ENCODE measurements around the gene SSX5.
"Not testable (repeated sequence)": the region's sequence is repeated elsewhere in the genome, so short reads cannot be mapped to it uniquely, and the experiment has no call there.

The SSX5 gene

DNA sequence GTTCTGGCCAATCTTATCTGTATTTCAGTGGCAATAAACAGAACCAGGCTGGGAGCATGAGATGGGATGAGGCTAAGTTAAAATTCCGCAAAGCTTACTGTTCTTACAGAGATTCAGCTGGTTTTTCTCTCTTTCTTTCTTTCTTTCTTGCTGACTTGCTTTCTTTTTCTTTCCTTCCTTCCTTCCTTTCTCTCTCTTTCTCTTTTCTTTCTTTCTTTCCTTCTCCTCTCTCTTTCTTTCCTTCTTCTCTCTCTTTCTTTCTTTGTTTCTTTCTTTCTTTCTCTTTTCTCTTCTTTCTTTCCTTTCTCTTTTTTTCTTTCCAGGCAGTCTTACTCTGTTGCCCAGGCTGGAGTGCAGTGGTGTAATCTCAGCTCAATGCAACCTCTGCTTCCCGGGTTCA lies 41.8 kb downstream of the SSX5 start:
- no peak for DNase-seq (ENCODE audit: extremely low read depth, low read depth)
- TF ChIP-seq, protein P1, sequence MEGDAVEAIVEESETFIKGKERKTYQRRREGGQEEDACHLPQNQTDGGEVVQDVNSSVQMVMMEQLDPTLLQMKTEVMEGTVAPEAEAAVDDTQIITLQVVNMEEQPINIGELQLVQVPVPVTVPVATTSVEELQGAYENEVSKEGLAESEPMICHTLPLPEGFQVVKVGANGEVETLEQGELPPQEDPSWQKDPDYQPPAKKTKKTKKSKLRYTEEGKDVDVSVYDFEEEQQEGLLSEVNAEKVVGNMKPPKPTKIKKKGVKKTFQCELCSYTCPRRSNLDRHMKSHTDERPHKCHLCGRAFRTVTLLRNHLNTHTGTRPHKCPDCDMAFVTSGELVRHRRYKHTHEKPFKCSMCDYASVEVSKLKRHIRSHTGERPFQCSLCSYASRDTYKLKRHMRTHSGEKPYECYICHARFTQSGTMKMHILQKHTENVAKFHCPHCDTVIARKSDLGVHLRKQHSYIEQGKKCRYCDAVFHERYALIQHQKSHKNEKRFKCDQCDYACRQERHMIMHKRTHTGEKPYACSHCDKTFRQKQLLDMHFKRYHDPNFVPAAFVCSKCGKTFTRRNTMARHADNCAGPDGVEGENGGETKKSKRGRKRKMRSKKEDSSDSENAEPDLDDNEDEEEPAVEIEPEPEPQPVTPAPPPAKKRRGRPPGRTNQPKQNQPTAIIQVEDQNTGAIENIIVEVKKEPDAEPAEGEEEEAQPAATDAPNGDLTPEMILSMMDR (IDR thresholded peaks at IDR 0.05; ENCODE audit: low read depth, low read length, missing control alignments): no peak
- no peak overlapping the region for H3K4me3 ChIP-seq (replicated peaks; ENCODE audit: low read depth, low read length)

DNA sequence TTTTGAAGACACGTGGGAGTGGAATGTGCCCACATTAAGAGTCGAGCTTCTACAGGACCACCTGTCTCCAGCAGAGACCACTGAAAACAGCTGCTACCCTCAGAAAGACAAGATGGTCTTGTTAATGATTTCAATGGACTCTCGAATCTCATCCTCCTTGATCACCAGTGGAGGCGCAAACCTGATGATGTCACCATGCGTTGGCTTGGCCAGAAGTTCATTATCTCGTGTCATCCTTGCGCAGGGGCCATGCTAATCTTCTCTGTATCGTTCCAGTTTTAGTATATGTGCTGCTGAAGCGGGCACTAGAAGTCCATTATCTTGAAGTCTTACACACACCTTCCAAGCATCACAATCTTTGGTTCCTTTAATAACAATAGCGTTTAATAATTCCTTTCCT lies 42.8 kb downstream of the SSX5 start:
- TF ChIP-seq, protein P1 (IDR thresholded peaks at IDR 0.05; ENCODE audit: low read depth, low read length, missing control alignments): no peak
- H3K4me3 ChIP-seq (replicated peaks; ENCODE audit: low read depth, low read length): no peak overlapping the region
- no peak for DNase-seq (ENCODE audit: extremely low read depth, low read depth)

DNA sequence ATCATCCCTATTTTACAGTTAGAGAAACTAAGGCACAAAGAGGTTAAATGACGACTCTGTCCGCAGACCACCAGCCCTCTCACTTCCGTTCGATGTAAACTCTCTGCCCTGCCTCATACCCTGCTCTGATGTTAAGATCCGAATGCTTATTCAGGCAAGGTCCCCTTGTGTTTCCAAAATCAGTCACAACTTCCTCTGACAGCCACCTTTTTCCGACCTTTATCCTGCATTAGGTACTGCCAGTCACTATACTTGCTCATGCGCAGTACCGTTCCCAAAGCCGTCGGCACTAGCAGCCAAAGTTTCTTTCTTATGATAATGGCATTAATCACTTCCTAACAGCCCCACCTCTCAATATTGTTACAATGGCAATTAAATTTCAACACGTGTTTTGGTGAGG lies 53.9 kb downstream of the SSX5 start:
- not testable (repeated sequence) for H3K4me3 ChIP-seq (replicated peaks; ENCODE audit: low read depth, low read length); DNase-seq (ENCODE audit: extremely low read depth, low read depth)

DNA sequence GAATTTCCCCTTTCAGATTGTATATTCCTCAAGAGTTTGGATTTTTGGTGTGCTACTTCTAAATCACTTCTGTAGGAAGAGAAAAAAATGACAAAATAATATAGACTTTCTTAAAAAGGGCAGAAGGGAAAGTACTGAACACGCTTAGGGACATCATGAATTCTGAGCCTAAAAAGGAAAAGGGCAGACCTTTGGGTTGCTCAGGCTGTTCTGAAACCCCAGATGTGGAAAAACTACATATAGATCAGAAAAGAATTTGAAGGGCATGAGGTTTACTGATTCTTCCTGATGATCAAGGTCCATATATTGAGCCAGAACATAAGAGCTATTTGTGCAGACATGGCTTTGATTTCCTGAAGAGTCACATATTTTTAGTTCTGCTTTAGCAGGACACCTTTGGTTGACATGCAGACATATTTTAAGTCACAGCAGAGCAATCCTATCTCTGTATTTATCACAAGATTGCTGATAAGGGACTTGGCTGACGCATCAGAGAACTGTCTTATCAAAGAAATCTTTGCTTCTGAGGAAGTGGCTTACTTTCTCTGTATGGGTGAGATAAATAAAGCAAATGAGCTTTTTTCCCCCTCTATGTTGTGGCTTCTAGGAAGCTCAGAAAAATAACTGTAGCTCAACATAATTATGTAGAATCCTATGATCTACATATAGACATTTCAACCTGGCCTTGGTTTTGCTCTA lies 54.6 kb downstream of the SSX5 start:
- H3K4me3 ChIP-seq (replicated peaks; ENCODE audit: low read depth, low read length); DNase-seq (ENCODE audit: extremely low read depth, low read depth): not testable (repeated sequence)

DNA sequence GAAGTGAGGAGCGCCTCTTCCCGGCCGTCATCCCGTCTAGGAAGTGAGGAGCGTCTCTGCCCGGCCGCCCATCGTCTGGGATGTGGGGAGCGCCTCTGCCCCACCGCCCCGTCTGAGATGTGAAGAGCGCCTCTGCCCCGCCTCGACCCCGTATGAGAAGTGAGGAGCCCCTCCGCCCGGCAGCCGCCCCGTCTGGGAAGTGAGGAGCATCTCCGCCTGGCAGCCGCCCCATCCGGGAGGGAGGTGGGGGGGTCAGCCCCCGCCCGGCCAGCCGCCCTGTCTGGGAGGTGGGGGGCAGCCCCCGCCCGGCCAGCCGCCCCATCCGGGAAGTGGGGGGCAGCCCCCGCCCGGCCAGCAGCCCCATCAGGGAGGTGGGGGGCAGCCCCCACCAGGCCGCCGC lies 57.5 kb downstream of the SSX5 start:
- H3K4me3 ChIP-seq (replicated peaks; ENCODE audit: low read depth, low read length); DNase-seq (ENCODE audit: extremely low read depth, low read depth): not testable (repeated sequence)

All from HFF-Myc (cell line).